H7 (cell line): ENCODE measurements around the gene TMPRSS6. TPM values are rescaled to one million over a fixed set of nuclear protein-coding genes. Genes with fewer than 3 reads are reported as not detected.

Experiments
- DNase-seq: peaks from one replicate; pipeline ENCODE4 v3.0.0; 2012
- H3K27me3 ChIP-seq: 2 replicates; pipeline ENCODE4 v1.6.0; 2011; ENCODE audit warnings: mild to moderate bottlenecking, low read length; ENCODE audit not compliant: control insufficient read depth, insufficient read depth
- H3K36me3 ChIP-seq: replicated peaks from 2 replicates; pipeline ENCODE4 v1.5.1; 2011; ENCODE audit warnings: low read length; ENCODE audit not compliant: control insufficient read depth, insufficient read depth
- H3K4me3 ChIP-seq: 2 replicates; pipeline ENCODE4 v1.5.1; 2011; ENCODE audit warnings: low read depth, mild to moderate bottlenecking, control low read depth, low read length, moderate library complexity; ENCODE audit not compliant: insufficient read depth
- total RNA-seq: library from RNA; depleted of rRNA; stranded (reverse); fragments of >200 nt; shearing (Covaris generic); gene quantifications from 2 replicates; pipeline ENCODE4 v1.2.3, GENCODE V29; 2014

Gene TMPRSS6
- total RNA-seq, 1 experiment from 2014 or later = not detected

GRCh38 chr22:37064553-37064952 lies 45.0 kb downstream of the TMPRSS6 start:
- H3K36me3 ChIP-seq = no peaks in the 10 kb centered on the region
- H3K4me3 ChIP-seq = no peak overlapping the region
- H3K27me3 ChIP-seq = peaks cover 24% of the 10 kb centered on the region
- DNase-seq = no peak

GRCh38 chr22:37063431-37064420 lies 45.8 kb downstream of the TMPRSS6 start:
- Histone ChIP-seq H3K27me3 (peaks cover 16% of the 10 kb centered on the region), H3K4me3 (no peak overlapping the region), H3K36me3 (no peaks in the 10 kb centered on the region)
- peak; percentile 64 for DNase-seq

GRCh38 chr22:37062702-37063381 lies 46.7 kb downstream of the TMPRSS6 start:
- H3K36me3 ChIP-seq = no peaks in the 10 kb centered on the region; the same call in 1 of the 2 replicates
- peak; percentile 75 for DNase-seq

GRCh38 chr22:37062376-37062675 lies 47.2 kb downstream of the TMPRSS6 start:
- H3K36me3 ChIP-seq = no peaks in the 10 kb centered on the region; the same call in none of the 2 replicates
- peak; percentile 86 for DNase-seq
- H3K4me3 ChIP-seq = no peak overlapping the region
- H3K27me3 ChIP-seq = peaks cover 6% of the 10 kb centered on the region

More at GRCh38 chr22:37062702-37063381, 46.7 kb downstream of the TMPRSS6 start:
- H3K27me3 ChIP-seq = peaks cover 8% of the 10 kb centered on the region
- no peak overlapping the region for H3K4me3 ChIP-seq

- no peak for DNase-seq
- Histone ChIP-seq H3K4me3 (no peak overlapping the region), H3K36me3 (peaks cover 3% of the 10 kb centered on the region), H3K27me3 (peaks cover 5% of the 10 kb centered on the region)
Measured at GRCh38 chr22:37061611-37062375, 47.7 kb downstream of the TMPRSS6 start.

- H3K27me3 ChIP-seq = peaks cover 5% of the 10 kb centered on the region
- H3K4me3 ChIP-seq = no peak overlapping the region
- DNase-seq = no peak
- peaks cover 4% of the 10 kb centered on the region for H3K36me3 ChIP-seq
Measured at GRCh38 chr22:37060801-37061610, 48.5 kb downstream of the TMPRSS6 start.

GRCh38 chr22:37059876-37060449 lies 49.5 kb downstream of the TMPRSS6 start:
- peaks cover 4% of the 10 kb centered on the region for H3K36me3 ChIP-seq

GRCh38 chr22:37058917-37059701 lies 50.4 kb downstream of the TMPRSS6 start:
- DNase-seq = peak; percentile 77
- Histone ChIP-seq H3K27me3 (no peaks in the 10 kb centered on the region), H3K4me3 (no peak overlapping the region), H3K36me3 (peaks cover 4% of the 10 kb centered on the region)

More at GRCh38 chr22:37059876-37060449, 49.5 kb downstream of the TMPRSS6 start:
- H3K27me3 ChIP-seq = no peaks in the 10 kb centered on the region
- DNase-seq = no peak
- H3K4me3 ChIP-seq = no peak overlapping the region

- no peak overlapping the region for H3K4me3 ChIP-seq
- H3K27me3 ChIP-seq = no peaks in the 10 kb centered on the region
- peaks cover 4% of the 10 kb centered on the region for H3K36me3 ChIP-seq
- no peak for DNase-seq
Measured at GRCh38 chr22:37057796-37058510, 51.6 kb downstream of the TMPRSS6 start.

- no peak for DNase-seq
- Histone ChIP-seq H3K36me3 (peaks cover 4% of the 10 kb centered on the region), H3K4me3 (no peak overlapping the region), H3K27me3 (peaks cover under 1% of the 10 kb centered on the region; the same call in 1 of the 2 replicates)
Measured at GRCh38 chr22:37057226-37057625, 52.3 kb downstream of the TMPRSS6 start.

- Histone ChIP-seq H3K27me3 (peaks cover 2% of the 10 kb centered on the region; the same call in 1 of the 2 replicates), H3K36me3 (peaks cover 4% of the 10 kb centered on the region), H3K4me3 (no peak overlapping the region)
- no peak for DNase-seq
Measured at GRCh38 chr22:37056246-37056645, 53.3 kb downstream of the TMPRSS6 start.

GRCh38 chr22:37054600-37055365 lies 54.7 kb downstream of the TMPRSS6 start:
- Histone ChIP-seq H3K36me3 (peaks cover 4% of the 10 kb centered on the region), H3K27me3 (peaks cover 2% of the 10 kb centered on the region; the same call in 1 of the 2 replicates), H3K4me3 (no peak overlapping the region)
- DNase-seq = no peak
